GM19395 (cell line): ENCODE measurements around the gene UCN2.

Experiments
- ATAC-seq: cut with Tn5 transposase; IDR thresholded peaks from one replicate; pipeline ENCODE4 v1.9.1; 2021; ENCODE audit warnings: mild to moderate bottlenecking, moderate library complexity; ENCODE audit not compliant: unreplicated experiment

UCN2 gene

GRCh38 chr3:48563382-48563918, at the start of gene UCN2:
Gene UCN2 (minus strand): TSS chr3:48563781. CDS start chr3:48563124, 657 bp downstream.
- ATAC-seq = no peak

- ATAC-seq = no peak
Observed at GRCh38 chr3:48612309-48612708, 48.7 kb upstream of the UCN2 start.

- ATAC-seq = peak; percentile 97
Observed at GRCh38 chr3:48609088-48610005, 45.8 kb upstream of the UCN2 start, which contains the start of gene UQCRC1. Gene UQCRC1 (minus strand): TSS chr3:48609646. CDS start chr3:48609620, 26 bp downstream.

GRCh38 chr3:48607519-48607918, 43.9 kb upstream of the UCN2 start:
- no peak for ATAC-seq

DNA sequence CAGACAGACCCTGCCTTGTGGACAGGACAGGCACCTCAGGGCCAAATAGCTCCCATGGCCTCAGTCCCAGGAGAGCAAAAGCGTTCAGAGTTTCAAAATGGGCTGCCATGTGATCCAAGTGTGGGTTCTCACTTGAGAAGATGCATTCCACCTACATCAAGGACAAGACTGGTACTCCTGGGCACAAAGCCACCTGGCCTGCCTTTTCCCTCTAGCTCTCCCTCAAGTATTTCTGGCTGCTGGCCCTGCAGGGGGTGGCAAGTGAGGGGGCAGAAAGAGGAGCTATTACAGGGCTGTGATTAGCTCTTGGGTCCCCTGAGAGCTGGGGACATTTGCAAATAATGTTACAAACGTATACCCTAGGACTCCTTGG, 38.0 kb upstream of the UCN2 start:
- no peak for ATAC-seq

- no peak for ATAC-seq
Observed at GRCh38 chr3:48600711-48601621, 37.4 kb upstream of the UCN2 start.

DNA sequence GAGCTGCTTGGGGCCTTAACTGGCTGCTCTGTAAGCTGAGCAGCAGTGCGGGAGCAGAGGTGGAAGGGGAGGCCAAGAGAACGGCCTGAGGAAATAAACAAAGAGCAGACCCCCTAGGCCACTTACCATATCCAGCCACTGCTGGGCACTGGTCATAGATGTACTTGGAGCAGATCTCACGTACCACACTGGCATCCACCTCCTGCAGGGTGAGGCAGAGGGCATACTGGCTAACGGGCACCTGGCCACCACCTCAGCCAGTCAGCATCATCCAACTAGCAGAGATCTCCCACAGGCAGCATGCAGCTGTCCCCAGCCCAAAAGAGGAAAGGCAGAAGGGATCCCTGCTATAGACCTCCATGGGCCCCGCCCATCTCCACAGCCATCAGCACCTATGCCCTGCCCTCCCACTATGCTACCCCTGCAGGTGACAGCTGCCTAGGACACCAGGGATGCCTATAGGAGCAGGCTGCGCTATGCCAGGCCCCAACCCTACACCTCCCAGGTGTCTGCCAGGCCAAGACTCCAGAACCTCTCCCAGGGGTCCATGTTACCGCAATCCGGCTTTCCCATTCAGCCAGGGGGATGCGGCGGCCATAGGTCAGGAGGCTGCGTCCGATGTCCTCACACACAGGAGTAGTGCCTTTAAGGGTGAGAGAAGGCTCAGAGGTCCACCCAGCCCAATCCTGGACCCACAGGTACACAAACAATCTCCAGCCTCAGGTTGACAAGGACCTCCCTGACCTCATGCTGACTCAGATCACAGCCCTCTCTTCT, 36.1 kb upstream of the UCN2 start:
- no peak for ATAC-seq

DNA sequence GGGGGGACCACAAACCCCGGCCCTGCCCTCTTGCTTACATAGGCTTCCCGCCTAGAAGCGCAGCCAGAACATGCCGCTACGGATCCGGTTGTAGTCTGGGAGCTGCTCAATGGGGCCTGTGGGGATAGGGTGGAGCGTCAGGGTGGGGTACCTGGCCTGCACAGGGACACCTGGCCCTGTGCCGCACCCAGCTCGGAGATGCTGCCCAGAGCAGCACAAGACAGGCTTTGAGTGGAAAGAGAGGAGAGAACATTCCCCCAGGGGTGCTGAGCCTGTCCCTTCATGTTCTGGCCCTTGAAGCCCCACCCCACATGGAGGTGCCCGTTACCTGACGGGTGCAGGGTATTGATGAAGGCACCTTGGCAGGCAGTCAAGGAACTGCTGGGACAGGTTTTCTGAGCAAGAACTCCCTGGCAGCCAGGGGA, 35.5 kb upstream of the UCN2 start:
- no peak for ATAC-seq

GRCh38 chr3:48598323-48599076, 34.9 kb upstream of the UCN2 start:
- no peak for ATAC-seq

GRCh38 chr3:48597408-48597800, 33.8 kb upstream of the UCN2 start:
- no peak for ATAC-seq

DNA sequence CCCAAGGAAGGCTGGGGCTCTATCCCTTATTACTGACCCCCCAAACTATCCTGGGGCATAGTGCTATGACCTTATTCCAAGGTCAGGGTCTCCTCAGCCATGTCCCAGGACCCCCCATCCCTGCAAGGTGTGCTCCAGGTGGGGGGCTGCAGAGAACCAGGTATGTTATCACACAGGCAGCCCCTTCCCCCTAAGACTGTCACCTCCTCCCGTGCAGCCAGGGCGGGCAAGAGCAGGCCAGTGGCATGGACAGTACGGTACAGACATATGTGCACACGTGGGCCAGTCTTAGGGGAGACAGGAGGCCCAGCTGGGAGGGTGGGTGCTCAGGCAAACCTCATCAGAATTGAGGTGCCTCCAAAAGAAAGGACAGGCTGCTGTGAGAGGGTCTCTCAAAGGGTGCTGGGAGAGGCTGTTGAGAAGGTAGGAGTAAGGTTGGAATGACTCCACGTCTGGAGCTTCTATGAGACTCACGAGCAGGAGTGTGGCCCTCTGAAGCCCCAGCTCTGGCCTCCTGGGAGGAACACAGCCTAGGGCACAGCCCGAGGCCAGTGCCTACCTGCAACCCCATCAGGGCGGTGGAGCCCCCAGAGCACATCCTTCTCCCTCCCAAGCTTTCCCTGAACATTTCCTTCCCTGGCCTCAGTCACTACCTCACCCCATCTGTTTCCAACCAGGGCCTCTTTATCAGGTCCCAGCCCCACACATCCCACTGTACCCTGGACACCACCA, 33.3 kb upstream of the UCN2 start:
- ATAC-seq = no peak

- no peak for ATAC-seq
Observed at GRCh38 chr3:48596157-48596556, 32.6 kb upstream of the UCN2 start.

DNA sequence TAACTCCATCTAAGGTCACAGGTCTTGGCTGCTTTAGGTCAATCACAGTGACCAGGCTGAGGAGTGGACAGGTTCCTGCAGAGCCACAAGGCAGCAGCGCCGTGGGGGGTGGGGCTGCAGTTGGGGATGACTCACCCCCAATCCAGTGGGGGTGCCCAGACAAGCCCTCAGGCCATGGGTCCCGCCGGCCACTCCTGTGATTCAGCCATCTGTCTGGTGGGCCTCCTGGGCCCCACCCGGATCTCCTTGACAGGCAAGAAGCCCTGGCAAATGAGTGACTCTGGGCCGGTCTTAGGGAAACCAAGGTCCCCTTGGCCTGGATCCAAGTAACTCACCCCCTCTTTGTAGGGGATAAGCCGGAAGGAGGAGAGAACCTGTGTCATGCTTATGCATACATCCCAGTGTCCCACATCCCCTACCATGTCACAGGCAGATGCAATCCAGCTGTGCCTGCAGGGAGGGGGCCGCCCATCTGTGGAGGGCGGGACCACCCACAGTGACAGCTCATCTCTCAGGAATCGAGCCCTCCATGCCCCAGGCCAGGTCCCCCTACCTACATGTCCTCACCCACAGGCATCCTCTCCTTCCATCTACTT, 32.0 kb upstream of the UCN2 start:
- ATAC-seq = no peak

- ATAC-seq = no peak
Observed at GRCh38 chr3:48595075-48595525, 31.5 kb upstream of the UCN2 start, which contains the start of gene COL7A1. Gene COL7A1 (minus strand): TSS chr3:48595329. CDS start chr3:48595159, 170 bp downstream.

- ATAC-seq = no peak
Observed at GRCh38 chr3:48594417-48595049, 31.0 kb upstream of the UCN2 start.

GRCh38 chr3:48593337-48593736, 29.8 kb upstream of the UCN2 start:
- no peak for ATAC-seq

DNA sequence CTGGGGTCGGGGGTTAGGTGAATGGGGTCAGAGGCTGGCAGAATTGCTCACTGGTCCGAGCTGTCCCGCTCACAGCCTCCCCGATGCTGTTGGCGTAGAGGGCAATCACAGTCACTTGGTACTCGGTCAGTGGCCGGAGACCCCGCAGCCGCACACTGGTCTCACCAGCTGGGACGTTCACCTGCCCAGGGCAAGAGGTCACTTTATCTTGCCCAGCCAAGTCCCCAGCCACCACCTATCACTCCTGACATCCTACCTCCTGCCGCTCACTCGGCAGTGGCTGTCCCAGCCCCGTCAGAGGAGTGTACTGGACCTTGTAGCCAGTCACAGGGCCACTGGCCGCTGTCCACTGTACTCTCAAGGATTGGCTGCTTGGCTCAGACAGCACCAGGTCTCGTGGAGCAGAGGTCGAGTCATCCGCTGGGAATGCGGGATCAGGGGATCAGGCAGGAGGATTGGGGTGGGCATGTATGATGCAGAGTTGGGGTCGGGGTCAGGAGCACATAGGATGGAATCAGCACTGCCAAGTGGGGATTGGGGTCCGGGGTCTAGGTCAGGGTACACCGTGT, 29.0 kb upstream of the UCN2 start:
- ATAC-seq = no peak
